Testis (tissue), 3 donors: ENCODE data around the gene PTPRN2. TPM values are rescaled to one million over a fixed set of nuclear protein-coding genes. Genes with fewer than 3 reads are reported as not detected.

Experiments
- DNase-seq: peaks from one replicate; pipeline ENCODE4 v3.0.0-alpha.2; 2019
- H3K27ac ChIP-seq, 2 donors: fragments of 200-600 bp; sonication (generic); one replicate each; pipeline ENCODE4 v1.5.1; 2019
- H3K27me3 ChIP-seq: fragments of 200-600 bp; sonication (generic); one replicate; pipeline ENCODE4 v1.5.1; 2019
- H3K36me3 ChIP-seq: fragments of 200-600 bp; sonication (generic); one replicate; pipeline ENCODE4 v1.5.1; 2017; ENCODE audit warnings: low read depth; ENCODE audit errors: missing control alignments
- H3K4me1 ChIP-seq: fragments of 200-600 bp; sonication (generic); one replicate; pipeline ENCODE4 v1.5.1; 2019
- H3K4me3 ChIP-seq, 2 donors: fragments of 200-600 bp; sonication (generic); one replicate each; pipeline ENCODE4 v1.5.1; 2017 to 2019
- H3K9me3 ChIP-seq: fragments of 200-600 bp; sonication (generic); one replicate; pipeline ENCODE4 v1.5.1; 2017
- POLR2A ChIP-seq: fragments of 450-650 bp; IDR thresholded peaks from one replicate; pipeline ENCODE4 v1.6.1; 2017; ENCODE audit warnings: antibody characterized with exemption, mild to moderate bottlenecking, moderate library complexity
- WGBS, 2 donors: methylation state at CpG; one replicate each; pipeline ENCODE4 v1.1.5; 2018; 5-methylcytosine and 5-hydroxymethylcytosine counted together
- intact Hi-C: fragments of 100-400 bp; cut with DNase I; formaldehyde crosslinking; loops from one replicate; pipeline ENCODE4 v1.15.1; 2023; ENCODE audit warnings: low total_unique reads
- polyA plus RNA-seq: library from polyadenylated mRNA; stranded (reverse); fragments of 350-450 nt; fragmentation: Illumina TruSeq; extraction: RNeasy Lipid Tissue Mini Kit (QIAGEN cat#74804); gene quantifications from one replicate; pipeline ENCODE4 v1.2.3, GENCODE V29; 2014; ENCODE audit warnings: low read depth, low replicate concordance; ENCODE audit not compliant: insufficient read depth
- total RNA-seq, 2 donors: library from RNA; depleted of rRNA; stranded (reverse); fragments of >200 nt; gene quantifications; one replicate each; pipeline ENCODE4 v1.2.3, GENCODE V29; 2016
- TF ChIP-seq, protein P1 (sequence below), 3 experiments: fragments of 450-650 bp in 2 of 3; fragments of 200-600 bp in 1 of 3; sonication (generic) in 1 of 3; IDR thresholded peaks; one replicate each; pipeline ENCODE4 v1.5.1; 2016 to 2019; ENCODE audit warnings: antibody characterized with exemption in 3 of 3, mild to moderate bottlenecking in 2 of 3, moderate library complexity in 1 of 3

PTPRN2 gene
- total and polyA plus RNA-seq, 3 donors from 2014 or later: 9.3 to 10.8 (median 9.8) TPM

DNA sequence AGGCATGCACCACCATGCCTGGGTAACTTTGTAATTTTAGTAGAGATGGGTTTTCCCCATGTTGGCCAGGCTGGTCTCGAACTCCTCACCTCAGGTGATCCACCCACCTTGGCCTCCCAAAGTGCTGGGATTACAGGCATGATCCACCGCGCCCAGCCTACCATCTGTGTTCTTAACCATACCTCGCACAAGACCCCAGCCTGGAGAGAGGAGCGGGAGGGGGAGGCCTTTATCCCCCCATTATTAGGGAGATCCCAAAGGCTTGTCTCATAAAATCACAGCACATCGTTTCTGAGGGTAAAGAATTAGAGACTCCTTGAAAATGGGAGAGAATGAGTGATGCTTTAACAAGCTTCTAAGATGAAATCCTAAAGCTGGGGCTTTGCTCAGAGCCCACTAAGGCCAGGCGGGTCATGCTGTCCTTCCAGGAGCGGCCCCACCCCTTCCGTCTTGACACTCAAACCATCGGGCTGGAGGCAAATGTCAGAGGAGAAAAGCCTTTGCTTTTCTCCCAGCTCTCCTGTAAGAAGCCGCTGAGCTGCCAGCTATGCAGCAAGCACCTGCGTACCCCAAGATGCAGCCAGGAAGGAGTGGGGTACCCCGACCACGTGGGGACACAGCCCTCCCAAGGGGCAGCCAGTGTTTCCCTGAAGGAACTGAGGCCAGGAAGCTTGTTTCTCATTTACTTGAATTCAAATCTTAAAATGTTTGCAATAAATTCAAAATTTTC, 339.7 kb downstream of the PTPRN2 start:
- no peaks in the 10 kb centered on the region for H3K36me3 ChIP-seq
- intact Hi-C loops: no loop called here
- TF ChIP-seq POLR2A: no peak
- TF ChIP-seq, protein P1, sequence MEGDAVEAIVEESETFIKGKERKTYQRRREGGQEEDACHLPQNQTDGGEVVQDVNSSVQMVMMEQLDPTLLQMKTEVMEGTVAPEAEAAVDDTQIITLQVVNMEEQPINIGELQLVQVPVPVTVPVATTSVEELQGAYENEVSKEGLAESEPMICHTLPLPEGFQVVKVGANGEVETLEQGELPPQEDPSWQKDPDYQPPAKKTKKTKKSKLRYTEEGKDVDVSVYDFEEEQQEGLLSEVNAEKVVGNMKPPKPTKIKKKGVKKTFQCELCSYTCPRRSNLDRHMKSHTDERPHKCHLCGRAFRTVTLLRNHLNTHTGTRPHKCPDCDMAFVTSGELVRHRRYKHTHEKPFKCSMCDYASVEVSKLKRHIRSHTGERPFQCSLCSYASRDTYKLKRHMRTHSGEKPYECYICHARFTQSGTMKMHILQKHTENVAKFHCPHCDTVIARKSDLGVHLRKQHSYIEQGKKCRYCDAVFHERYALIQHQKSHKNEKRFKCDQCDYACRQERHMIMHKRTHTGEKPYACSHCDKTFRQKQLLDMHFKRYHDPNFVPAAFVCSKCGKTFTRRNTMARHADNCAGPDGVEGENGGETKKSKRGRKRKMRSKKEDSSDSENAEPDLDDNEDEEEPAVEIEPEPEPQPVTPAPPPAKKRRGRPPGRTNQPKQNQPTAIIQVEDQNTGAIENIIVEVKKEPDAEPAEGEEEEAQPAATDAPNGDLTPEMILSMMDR (IDR thresholded peaks at IDR 0.05): no peak
- DNase-seq: peak; percentile 6
- no peak overlapping the region for H3K4me3 ChIP-seq
- no peak overlapping the region for H3K27ac ChIP-seq
- no peaks in the 10 kb centered on the region for H3K4me1 ChIP-seq
- no peaks in the 10 kb centered on the region for H3K9me3 ChIP-seq
- H3K27me3 ChIP-seq: no peaks in the 10 kb centered on the region
- 80 to 82% methylated on average over 13 to 14 of the region's 14 CpGs for WGBS, 2 donors

DNA sequence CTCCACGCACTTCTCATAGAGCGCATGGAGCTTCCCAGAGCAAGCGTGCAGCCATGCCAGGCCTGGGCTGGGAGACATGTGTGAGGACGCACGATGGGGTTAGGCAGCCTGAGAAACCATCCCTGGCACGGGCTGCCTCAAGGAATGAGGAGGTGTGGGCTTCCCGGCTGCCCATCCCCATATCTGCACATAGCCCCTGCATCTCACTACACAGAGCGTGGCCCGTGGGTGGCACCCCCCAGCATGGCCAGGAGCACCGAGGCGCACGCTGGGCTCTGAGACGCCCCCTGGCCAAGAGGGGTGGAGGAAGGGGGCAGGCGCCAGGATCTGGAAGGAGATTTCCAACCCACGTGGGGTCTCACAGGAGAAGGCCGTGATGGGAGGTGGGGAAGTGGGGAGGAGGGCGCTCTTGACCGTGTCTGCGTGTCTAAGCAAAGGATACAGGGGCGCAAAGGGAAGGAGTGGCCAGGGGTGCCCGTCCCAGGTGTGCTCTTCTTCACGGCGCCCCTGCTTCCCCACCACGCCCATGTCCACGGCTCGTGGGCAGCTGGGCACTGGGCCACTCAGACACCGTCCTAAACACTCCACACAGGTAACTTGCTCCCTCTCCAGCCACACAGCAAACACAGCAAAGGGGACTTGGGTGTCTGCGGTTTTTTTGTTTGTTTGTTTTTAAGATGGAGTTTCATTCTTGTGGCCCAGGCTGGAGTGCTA, 340.5 kb downstream of the PTPRN2 start:
- Histone ChIP-seq H3K4me1 (no peaks in the 10 kb centered on the region), H3K27me3 (no peaks in the 10 kb centered on the region), H3K27ac (no peak overlapping the region), H3K4me3 (no peak overlapping the region), H3K9me3 (no peaks in the 10 kb centered on the region), H3K36me3 (no peaks in the 10 kb centered on the region)
- peak; percentile 5 for DNase-seq
- TF ChIP-seq, protein P1 (IDR thresholded peaks at IDR 0.05): no peak
- TF ChIP-seq POLR2A: no peak
- intact Hi-C loops: no loop called here
- 84 to 85% methylated on average over 18 to 28 of the region's 28 CpGs for WGBS, 2 donors

DNA sequence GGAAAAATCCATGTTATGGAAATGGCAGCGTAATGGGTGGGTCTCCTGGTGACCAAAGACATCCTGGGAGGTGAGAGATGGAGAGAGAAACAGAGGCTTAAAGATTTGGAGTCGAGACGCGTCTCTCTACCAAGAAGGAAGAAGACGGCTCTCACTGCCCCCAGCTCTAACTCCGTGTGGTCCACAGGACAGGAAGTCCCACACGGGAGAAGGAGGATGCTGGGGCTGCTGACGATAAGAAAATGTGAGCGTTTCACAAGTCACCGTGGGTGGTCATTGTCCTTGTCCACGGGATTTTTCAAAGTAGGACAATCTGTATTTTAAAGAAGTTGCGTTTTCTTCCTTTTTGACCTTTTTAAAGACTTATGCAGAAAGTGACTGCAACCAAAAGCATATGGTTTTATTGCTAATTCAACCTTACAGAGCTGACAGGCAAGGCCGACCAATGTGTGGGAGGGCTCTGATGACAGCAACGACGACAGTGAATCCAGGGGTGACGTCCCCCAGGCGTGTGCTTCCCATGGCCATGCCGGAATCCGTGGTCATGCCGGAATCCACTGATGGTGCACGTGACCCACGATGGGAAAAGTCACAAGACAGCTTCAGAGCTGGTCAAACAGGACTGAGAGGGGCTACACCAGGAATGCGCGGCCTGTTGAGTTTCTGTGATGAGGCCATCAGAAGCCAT, 341.2 kb downstream of the PTPRN2 start:
- H3K27me3 ChIP-seq: no peaks in the 10 kb centered on the region
- H3K9me3 ChIP-seq: no peaks in the 10 kb centered on the region
- no peak overlapping the region for H3K27ac ChIP-seq
- TF ChIP-seq, protein P1 (IDR thresholded peaks at IDR 0.05): no peak
- no peak for TF ChIP-seq POLR2A
- H3K36me3 ChIP-seq: no peaks in the 10 kb centered on the region
- H3K4me1 ChIP-seq: no peaks in the 10 kb centered on the region
- no peak overlapping the region for H3K4me3 ChIP-seq
- no peak for DNase-seq
- 78 to 88% methylated on average over 22 to 24 of the region's 24 CpGs for WGBS, 2 donors
- intact Hi-C loops: no loop called here

DNA sequence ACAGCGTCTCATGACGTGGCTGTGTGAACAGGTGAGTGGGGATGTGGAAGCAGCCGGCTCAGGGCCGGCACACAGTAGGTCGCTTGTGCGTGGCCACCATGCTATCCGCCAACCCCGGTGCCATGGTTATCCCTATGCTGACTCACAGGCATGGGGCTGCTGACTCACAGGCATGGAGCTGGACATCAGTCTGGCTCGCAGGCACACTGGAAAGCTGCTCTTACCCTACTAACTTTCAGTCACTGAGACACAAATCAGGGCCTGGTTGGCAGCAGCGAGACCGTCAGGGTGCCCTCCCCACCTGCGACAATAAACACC, 341.9 kb downstream of the PTPRN2 start:
- WGBS, 2 donors: 79 to 96% methylated on average over 12 of the region's 12 CpGs
- Histone ChIP-seq H3K9me3 (no peaks in the 10 kb centered on the region), H3K4me1 (no peaks in the 10 kb centered on the region), H3K4me3 (no peak overlapping the region), H3K36me3 (no peaks in the 10 kb centered on the region), H3K27me3 (no peaks in the 10 kb centered on the region), H3K27ac (no peak overlapping the region)
- no peak for DNase-seq
- no peak for TF ChIP-seq POLR2A
- TF ChIP-seq, protein P1 (IDR thresholded peaks at IDR 0.05): no peak
- intact Hi-C loops: no loop called here
